ENCODE results near the gene ARHGAP6. TPM values are rescaled to one million over a fixed set of nuclear protein-coding genes. Genes with fewer than 3 reads are reported as not detected.
"Not testable (repeated sequence)": the region's sequence is repeated elsewhere in the genome, so short reads cannot be mapped to it uniquely, and the experiment has no call there.

The ARHGAP6 gene
- total RNA-seq, 1 experiment from 2014 or later = 0.07 TPM

GRCh38 chrX:11364835-11365234, 300.9 kb downstream of the ARHGAP6 start:
- Histone ChIP-seq H3K9me3 (ENCODE audit: control insufficient read depth, low read depth, low read length) (no peaks in the 10 kb centered on the region), H4K8ac (replicated peaks; ENCODE audit: insufficient read length, low read depth, low read length) (no peak overlapping the region), H3K4ac (ENCODE audit: low read depth, low read length) (no peak overlapping the region), H3K18ac (ENCODE audit: insufficient read length, low read depth, low read length) (no peak overlapping the region), H4K20me1 (ENCODE audit: control insufficient read depth, insufficient read depth, insufficient read length) (no peaks in the 10 kb centered on the region), H3K79me1 (ENCODE audit: insufficient read depth, low read depth, low read length, poor library complexity, severe bottlenecking) (no peaks in the 10 kb centered on the region), H3K27ac (ENCODE audit: insufficient read length, low read depth, low read length) (no peak overlapping the region), H2BK120ac (ENCODE audit: low read depth, low read length, poor library complexity, severe bottlenecking) (no peak overlapping the region), H3K4me1 (ENCODE audit: insufficient read depth, low read length) (no peaks in the 10 kb centered on the region), H2BK15ac (ENCODE audit: low read depth, low read length) (no peak overlapping the region), H3K56ac (ENCODE audit: insufficient read length, low read depth, low read length) (no peak overlapping the region), H3K79me2 (ENCODE audit: insufficient read depth, low read length) (no peaks in the 10 kb centered on the region), H3K9ac (ENCODE audit: extremely low read depth, insufficient read length, low read length) (no peak overlapping the region), H4K91ac (ENCODE audit: insufficient read length, low read depth, low read length) (no peak overlapping the region), H3K27me3 (ENCODE audit: insufficient read depth, low read length) (no peaks in the 10 kb centered on the region), H3K23me2 (ENCODE audit: insufficient read length, low read depth, low read length, poor library complexity, severe bottlenecking) (no peaks in the 10 kb centered on the region), H4K5ac (ENCODE audit: insufficient read length, low read depth, low read length) (no peak overlapping the region), H3T11ph (ENCODE audit: low read length) (no peak overlapping the region), H3K4me2 (ENCODE audit: insufficient read depth, insufficient read length, low read length) (no peak overlapping the region), H2BK5ac (ENCODE audit: insufficient read length, low read length) (no peak overlapping the region), H2AK5ac (ENCODE audit: insufficient read length, low read length) (no peak overlapping the region), H2BK20ac (ENCODE audit: low read depth, low read length, poor library complexity, severe bottlenecking) (no peak overlapping the region), H3K23ac (ENCODE audit: insufficient read length, low read depth, low read length) (no peak overlapping the region), H3K14ac (ENCODE audit: insufficient read depth, low read length) (no peak overlapping the region), H2AFZ (ENCODE audit: low read length) (no peak overlapping the region), H2BK12ac (ENCODE audit: insufficient read length, low read depth, low read length) (no peak overlapping the region)
- no peak for DNase-seq
- Mint-ChIP-seq H3K27ac (no peak overlapping the region), H3K4me3 (no peak overlapping the region), H3K27me3 (ENCODE audit: low read depth) (no peaks in the 10 kb centered on the region; the same call in none of the 2 replicates), H3K9me3 (peaks cover 60 to 66% of the 10 kb centered on the region in 2 experiments), H3K36me3 (ENCODE audit: insufficient read depth in 1 of 3, low read depth in 3 of 3) (peaks cover 0 to 4% (median 2%) of the 10 kb centered on the region in 3 experiments; a peak in 3 of 7 replicates), H3K4me1 (no peaks in the 10 kb centered on the region)
- WGBS (ENCODE audit: extremely low coverage, insufficient read length, low lambda C conversion rate) = no CpG with 5 or more reads among the region's 3 CpGs
- no peak for TF ChIP-seq CTCF (conservative IDR thresholded peaks at IDR 0.05)

- not testable (repeated sequence) for H3K9me3 ChIP-seq (ENCODE audit: control insufficient read depth, low read depth, low read length); H3K14ac ChIP-seq (ENCODE audit: insufficient read depth, low read length); H3K27ac Mint-ChIP-seq; H3K18ac ChIP-seq (ENCODE audit: insufficient read length, low read depth, low read length); H3K27me3 ChIP-seq (ENCODE audit: insufficient read depth, low read length); H2AFZ ChIP-seq (ENCODE audit: low read length); H4K8ac ChIP-seq (replicated peaks; ENCODE audit: insufficient read length, low read depth, low read length); H4K20me1 ChIP-seq (ENCODE audit: control insufficient read depth, insufficient read depth, insufficient read length); H3K4me1 Mint-ChIP-seq; H3K23me2 ChIP-seq (ENCODE audit: insufficient read length, low read depth, low read length, poor library complexity, severe bottlenecking); H3K4me1 ChIP-seq (ENCODE audit: insufficient read depth, low read length); H3K23ac ChIP-seq (ENCODE audit: insufficient read length, low read depth, low read length); H3K4me3 Mint-ChIP-seq; H3K79me1 ChIP-seq (ENCODE audit: insufficient read depth, low read depth, low read length, poor library complexity, severe bottlenecking); H2BK12ac ChIP-seq (ENCODE audit: insufficient read length, low read depth, low read length); H3K79me2 ChIP-seq (ENCODE audit: insufficient read depth, low read length); H3K56ac ChIP-seq (ENCODE audit: insufficient read length, low read depth, low read length); H2BK120ac ChIP-seq (ENCODE audit: low read depth, low read length, poor library complexity, severe bottlenecking); H3K4ac ChIP-seq (ENCODE audit: low read depth, low read length); DNase-seq; H2BK20ac ChIP-seq (ENCODE audit: low read depth, low read length, poor library complexity, severe bottlenecking); H3K27me3 Mint-ChIP-seq (ENCODE audit: low read depth); H3T11ph ChIP-seq (ENCODE audit: low read length); H3K27ac ChIP-seq (ENCODE audit: insufficient read length, low read depth, low read length); H3K9ac ChIP-seq (ENCODE audit: extremely low read depth, insufficient read length, low read length); H4K5ac ChIP-seq (ENCODE audit: insufficient read length, low read depth, low read length); H3K4me2 ChIP-seq (ENCODE audit: insufficient read depth, insufficient read length, low read length); H2AK5ac ChIP-seq (ENCODE audit: insufficient read length, low read length); H2BK5ac ChIP-seq (ENCODE audit: insufficient read length, low read length); H3K36me3 Mint-ChIP-seq (ENCODE audit: insufficient read depth in 1 of 3, low read depth in 3 of 3); H4K91ac ChIP-seq (ENCODE audit: insufficient read length, low read depth, low read length); H2BK15ac ChIP-seq (ENCODE audit: low read depth, low read length)
- WGBS (ENCODE audit: extremely low coverage, insufficient read length, low lambda C conversion rate) = no CpG with 5 or more reads among the region's 1 CpG
- peaks cover 62 to 67% of the 10 kb centered on the region in 2 experiments for H3K9me3 Mint-ChIP-seq
These were observed 301.9 kb downstream of the ARHGAP6 start for GRCh38 chrX:11363825-11364224.

All from H9 (cell line).